Retinal pigment epithelial cell (primary cell): ENCODE results near the gene SH3BGR.

ENCODE experiments used
- DNase-seq: peaks from one replicate; pipeline ENCODE4 v3.0.0-alpha.2; 2010; ENCODE audit warnings: low read depth
- H3K4me3 ChIP-seq: 2 replicates; pipeline ENCODE4 v1.5.1; 2011; ENCODE audit warnings: mild to moderate bottlenecking, low read length, control low read depth, moderate library complexity
- TF ChIP-seq, protein P1 (sequence below): conservative IDR thresholded peaks from 2 replicates; pipeline ENCODE4 v1.5.1; 2011; ENCODE audit warnings: low read depth, low read length, control low read depth, inconsistent platforms

SH3BGR gene

DNA sequence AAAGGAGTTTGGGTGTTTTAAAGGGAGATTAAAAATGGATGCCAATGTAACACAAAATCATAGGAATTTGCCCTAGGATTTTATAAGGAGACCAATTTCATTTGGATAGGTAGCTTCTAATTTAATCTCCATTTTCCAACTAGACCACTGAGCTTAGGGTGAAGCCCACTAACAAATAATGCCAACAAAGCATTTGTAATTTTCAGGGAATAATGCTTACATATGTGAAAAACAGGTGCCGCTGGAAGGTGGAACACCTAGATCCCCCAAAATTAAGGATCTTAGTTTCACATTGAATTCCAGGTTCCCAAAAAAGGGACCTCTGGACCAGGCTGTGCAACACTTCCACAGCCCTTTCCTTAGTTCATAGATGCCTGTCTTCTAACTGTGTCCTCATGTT lies 94.8 kb downstream of the SH3BGR start:
- no peak overlapping the region for H3K4me3 ChIP-seq
- no peak for DNase-seq
- TF ChIP-seq, protein P1, sequence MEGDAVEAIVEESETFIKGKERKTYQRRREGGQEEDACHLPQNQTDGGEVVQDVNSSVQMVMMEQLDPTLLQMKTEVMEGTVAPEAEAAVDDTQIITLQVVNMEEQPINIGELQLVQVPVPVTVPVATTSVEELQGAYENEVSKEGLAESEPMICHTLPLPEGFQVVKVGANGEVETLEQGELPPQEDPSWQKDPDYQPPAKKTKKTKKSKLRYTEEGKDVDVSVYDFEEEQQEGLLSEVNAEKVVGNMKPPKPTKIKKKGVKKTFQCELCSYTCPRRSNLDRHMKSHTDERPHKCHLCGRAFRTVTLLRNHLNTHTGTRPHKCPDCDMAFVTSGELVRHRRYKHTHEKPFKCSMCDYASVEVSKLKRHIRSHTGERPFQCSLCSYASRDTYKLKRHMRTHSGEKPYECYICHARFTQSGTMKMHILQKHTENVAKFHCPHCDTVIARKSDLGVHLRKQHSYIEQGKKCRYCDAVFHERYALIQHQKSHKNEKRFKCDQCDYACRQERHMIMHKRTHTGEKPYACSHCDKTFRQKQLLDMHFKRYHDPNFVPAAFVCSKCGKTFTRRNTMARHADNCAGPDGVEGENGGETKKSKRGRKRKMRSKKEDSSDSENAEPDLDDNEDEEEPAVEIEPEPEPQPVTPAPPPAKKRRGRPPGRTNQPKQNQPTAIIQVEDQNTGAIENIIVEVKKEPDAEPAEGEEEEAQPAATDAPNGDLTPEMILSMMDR = no peak

DNA sequence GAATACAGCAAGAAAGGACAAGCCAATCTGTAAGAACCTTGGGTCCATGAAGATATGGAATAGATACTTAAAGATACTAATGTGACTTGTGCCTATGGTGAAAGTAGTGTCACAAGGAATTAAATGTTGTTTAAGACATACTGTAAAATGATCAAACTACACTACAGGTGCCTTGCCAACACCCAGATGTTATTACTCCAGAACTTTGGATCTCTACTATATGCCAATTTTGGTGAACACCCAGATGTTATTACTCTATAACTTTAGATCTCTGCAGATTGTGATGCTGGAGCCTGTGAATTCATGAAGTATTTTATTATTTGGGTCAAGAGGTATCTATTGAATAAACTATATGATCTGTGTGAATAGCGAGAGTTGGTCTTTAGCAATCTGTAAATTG lies 101.1 kb downstream of the SH3BGR start:
- no peak for DNase-seq
- TF ChIP-seq, protein P1 = no peak
- H3K4me3 ChIP-seq = no peak overlapping the region

DNA sequence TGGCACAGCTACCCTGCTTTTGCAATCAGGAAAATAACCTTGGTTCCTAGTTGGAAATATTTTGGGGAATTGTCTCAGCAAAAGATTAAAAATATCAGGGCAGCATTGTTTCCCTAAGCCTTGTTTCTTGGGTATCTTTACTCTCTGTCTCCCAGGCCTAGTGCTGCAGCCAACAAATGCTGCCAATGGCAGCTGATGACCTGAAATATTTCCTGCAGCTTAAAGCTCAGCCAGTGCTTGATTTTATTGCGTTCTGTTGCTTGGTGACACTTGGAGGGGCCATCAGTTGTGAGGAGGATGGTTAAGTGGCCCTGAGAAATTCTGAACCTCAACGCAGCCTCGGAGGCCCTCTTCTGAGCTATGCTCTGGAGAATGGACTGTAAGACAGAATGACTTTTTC lies 101.6 kb downstream of the SH3BGR start:
- TF ChIP-seq, protein P1 = no peak
- H3K4me3 ChIP-seq = no peak overlapping the region
- DNase-seq = no peak

DNA sequence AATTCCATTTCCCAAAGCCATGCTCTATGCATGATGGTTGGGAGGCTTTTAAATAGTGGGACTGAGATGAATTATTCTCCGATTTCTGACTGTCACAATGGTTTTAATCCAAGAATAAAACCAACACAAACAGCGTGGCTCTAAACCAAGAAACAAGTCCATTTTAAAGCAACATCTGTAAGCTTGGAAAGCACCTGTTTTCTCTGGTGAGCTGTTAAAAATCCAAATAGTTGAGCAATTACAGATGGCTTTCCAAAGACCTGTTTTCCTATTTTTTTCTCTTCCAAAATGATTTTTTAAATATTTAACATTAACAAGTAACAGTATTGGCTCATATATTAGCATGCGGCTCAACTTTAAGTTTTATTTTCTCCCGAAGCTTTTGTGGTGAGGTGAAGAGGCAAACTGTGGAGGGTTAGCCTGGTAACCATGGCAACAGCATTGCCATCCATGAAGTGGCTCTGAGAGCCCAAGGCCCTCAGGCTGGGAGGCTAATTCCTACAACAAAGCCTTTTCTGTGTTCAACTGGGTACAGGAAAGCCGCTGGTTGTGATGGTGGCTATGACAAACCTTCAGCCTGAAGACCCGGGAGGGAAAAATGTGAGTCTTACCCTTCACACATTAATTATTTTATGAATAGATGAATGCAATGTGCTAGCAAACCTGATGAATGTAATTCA lies 104.3 kb downstream of the SH3BGR start:
- peak; percentile 26 for DNase-seq
- TF ChIP-seq, protein P1 = no peak

DNA sequence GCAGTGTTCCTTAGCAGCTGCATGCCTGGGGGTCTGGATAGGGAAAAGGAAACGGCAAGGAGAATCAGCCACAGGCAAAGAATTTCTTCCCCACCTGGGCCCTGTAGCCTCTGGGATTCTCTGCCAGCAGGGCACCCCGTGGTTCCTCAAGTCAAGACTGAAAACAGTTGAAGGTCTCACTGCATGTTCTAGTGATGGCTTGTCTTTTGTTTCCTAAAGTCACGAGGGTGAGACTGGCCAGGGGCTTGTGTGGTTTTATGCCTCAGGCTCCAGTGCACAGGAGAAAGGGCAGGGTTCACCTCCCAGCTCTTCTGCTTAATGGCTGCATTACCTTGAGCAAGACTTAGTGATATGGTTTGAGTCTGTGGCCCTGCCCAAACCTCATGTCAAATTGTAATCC lies 107.7 kb downstream of the SH3BGR start:
- TF ChIP-seq, protein P1 = no peak
- H3K4me3 ChIP-seq = no peak overlapping the region
- DNase-seq = no peak

More for the DNA sequence above, 104.3 kb downstream of the SH3BGR start:
- H3K4me3 ChIP-seq = no peak overlapping the region

DNA sequence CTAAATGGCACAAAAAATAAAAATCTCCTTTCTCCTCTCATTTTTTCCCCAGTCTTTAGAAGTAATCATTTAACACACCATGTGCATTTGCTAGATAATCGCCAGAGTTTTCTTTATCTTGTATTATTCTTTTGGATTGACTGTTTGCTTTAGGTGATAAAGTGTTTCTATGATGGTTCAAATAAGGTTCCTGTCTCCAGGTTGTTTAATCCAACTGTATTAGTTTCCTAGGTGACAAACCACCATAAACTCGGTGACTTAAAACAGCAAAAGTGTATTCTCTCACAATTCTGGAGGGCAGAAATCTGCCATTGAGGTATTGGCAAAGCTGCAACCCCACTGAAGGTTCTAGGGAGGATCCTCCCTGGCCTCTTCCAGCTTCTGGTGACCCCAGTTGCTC lies 109.4 kb downstream of the SH3BGR start:
- H3K4me3 ChIP-seq = no peak overlapping the region
- DNase-seq = no peak
- TF ChIP-seq, protein P1 = no peak

DNA sequence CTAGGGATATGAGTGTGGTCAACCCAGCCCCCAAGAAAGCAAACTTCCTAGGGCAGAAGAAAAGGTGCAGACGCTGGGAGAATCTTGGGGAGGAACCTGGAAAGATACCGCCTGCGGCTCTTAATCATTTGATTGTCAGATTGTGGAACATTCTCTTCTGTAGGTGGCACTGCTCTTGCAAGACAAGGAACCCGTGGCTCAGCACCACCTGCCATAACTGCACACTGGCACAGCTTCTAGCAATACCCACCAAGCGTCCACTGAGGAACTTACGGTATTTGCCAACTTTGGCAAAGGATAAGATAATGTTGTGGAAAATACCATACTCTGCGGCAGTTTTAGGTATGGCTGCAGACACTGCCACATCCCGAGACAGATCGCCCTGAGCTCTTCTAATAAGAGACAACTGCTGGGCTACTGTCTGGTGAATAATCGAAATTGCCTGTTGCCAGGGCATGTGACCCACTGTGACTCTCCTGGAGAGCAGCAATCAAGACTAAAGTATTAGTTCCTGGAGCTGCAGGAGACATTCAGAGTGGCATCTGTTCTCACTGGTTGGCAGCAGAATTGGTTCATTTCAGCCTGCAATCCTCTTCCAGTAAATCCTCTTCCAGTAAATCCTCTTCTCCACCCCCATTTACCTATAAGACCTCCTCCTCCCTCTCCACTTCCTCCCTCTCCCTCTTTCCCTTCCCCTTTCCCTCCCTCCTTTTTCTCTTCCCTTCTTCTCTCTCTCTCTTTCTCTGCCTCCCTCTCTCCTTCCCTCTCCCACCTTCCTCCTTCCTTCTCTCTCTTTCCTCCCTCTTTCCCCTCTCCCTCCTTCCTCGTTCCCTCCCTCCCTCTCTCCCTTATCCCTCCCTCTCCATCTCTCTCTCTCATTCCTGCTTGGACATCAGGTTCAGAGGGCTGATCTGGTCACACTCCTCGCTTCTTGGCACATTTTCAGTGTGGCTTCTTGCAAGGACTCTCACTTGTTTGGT lies 111.3 kb downstream of the SH3BGR start:
- DNase-seq = no peak
- H3K4me3 ChIP-seq = no peak overlapping the region
- TF ChIP-seq, protein P1 = no peak
